Activated gamma-delta T cell (primary cell): ENCODE data around the gene CHN2.

Source experiments
- DNase-seq: peaks from one replicate; lab custom pipeline; 2025; lab: John Stamatoyannopoulos, UW

Gene CHN2

GRCh38 chr7:29311314-29311713, 116.7 kb downstream of the CHN2 start:
- no peak for DNase-seq

- DNase-seq = no peak
Measured at GRCh38 chr7:29314148-29314547, 119.6 kb downstream of the CHN2 start.

GRCh38 chr7:29315122-29315891, 120.7 kb downstream of the CHN2 start:
- DNase-seq = no peak

- DNase-seq = no peak
Measured at GRCh38 chr7:29315892-29316270, 121.3 kb downstream of the CHN2 start.

GRCh38 chr7:29316926-29317325, 122.4 kb downstream of the CHN2 start:
- no peak for DNase-seq

GRCh38 chr7:29318853-29319718, 124.5 kb downstream of the CHN2 start:
- DNase-seq = no peak

GRCh38 chr7:29319719-29320521, 125.3 kb downstream of the CHN2 start:
- no peak for DNase-seq

- DNase-seq = no peak
Measured at GRCh38 chr7:29320577-29320976, 126.0 kb downstream of the CHN2 start.

- DNase-seq = no peak
Measured at GRCh38 chr7:29322023-29322712, 127.6 kb downstream of the CHN2 start.

GRCh38 chr7:29325476-29325875, 130.9 kb downstream of the CHN2 start:
- no peak for DNase-seq

GRCh38 chr7:29326864-29327263, 132.3 kb downstream of the CHN2 start:
- no peak for DNase-seq

- no peak for DNase-seq
Measured at GRCh38 chr7:29327455-29327854, 132.9 kb downstream of the CHN2 start.

- no peak for DNase-seq
Measured at GRCh38 chr7:29328045-29328444, 133.5 kb downstream of the CHN2 start.

GRCh38 chr7:29328811-29329210, 134.2 kb downstream of the CHN2 start:
- no peak for DNase-seq

GRCh38 chr7:29329686-29330085, 135.1 kb downstream of the CHN2 start:
- DNase-seq = no peak

- DNase-seq = no peak
Measured at GRCh38 chr7:29330136-29330535, 135.6 kb downstream of the CHN2 start.

- no peak for DNase-seq
Measured at GRCh38 chr7:29331163-29331562, 136.6 kb downstream of the CHN2 start.

GRCh38 chr7:29332042-29332811, 137.7 kb downstream of the CHN2 start:
- no peak for DNase-seq

- no peak for DNase-seq
Measured at GRCh38 chr7:29332875-29333855, 138.6 kb downstream of the CHN2 start.
